Liver (tissue), 9 donors: ENCODE data around the gene GHR. TPM values are rescaled to one million over a fixed set of nuclear protein-coding genes. Genes with fewer than 3 reads are reported as not detected.

ENCODE experiments used
- DNase-seq: peaks from one replicate; pipeline ENCODE4 v3.0.0-alpha.2; 2017; ENCODE audit warnings: low spot score
- H3K27ac ChIP-seq, 2 donors: one replicate each; pipeline ENCODE4 v1.7.0; 2013; ENCODE audit warnings: inconsistent platforms in 2 of 2, low read length in 2 of 2, control low read depth in 1 of 2, low read depth in 1 of 2, mild to moderate bottlenecking in 1 of 2
- H3K27me3 ChIP-seq, 4 donors: one replicate each; pipeline versions ENCODE4 v1.6.1 to v1.7.0; 2013; ENCODE audit warnings: low read length in 3 of 4, inconsistent platforms in 1 of 4, mild to moderate bottlenecking in 1 of 4, moderate library complexity in 1 of 4; ENCODE audit not compliant: control insufficient read depth in 4 of 4, insufficient read depth in 4 of 4
- H3K36me3 ChIP-seq, 4 donors: one replicate each; pipeline versions ENCODE4 v1.6.1 to v1.7.0; 2013; ENCODE audit warnings: low read length in 3 of 4, mild to moderate bottlenecking in 3 of 4, low read depth in 1 of 4, moderate library complexity in 1 of 4; ENCODE audit not compliant: control insufficient read depth in 4 of 4, insufficient read depth in 3 of 4
- H3K4me1 ChIP-seq, 4 donors: one replicate each; pipeline versions ENCODE4 v1.6.1 to v1.7.0; 2013; ENCODE audit warnings: low read length in 3 of 4, mild to moderate bottlenecking in 3 of 4, moderate library complexity in 1 of 4; ENCODE audit not compliant: control insufficient read depth in 4 of 4, insufficient read depth in 4 of 4
- H3K4me3 ChIP-seq, 3 donors: one replicate each; pipeline versions ENCODE4 v1.6.1 to v1.7.0; 2013; ENCODE audit warnings: low read length in 3 of 3, control low read depth in 1 of 3, low read depth in 1 of 3, mild to moderate bottlenecking in 1 of 3
- H3K9ac ChIP-seq, 2 donors: one replicate each; pipeline ENCODE4 v1.7.0; 2013; ENCODE audit warnings: low read length in 2 of 2, mild to moderate bottlenecking in 2 of 2, moderate library complexity in 2 of 2, control low read depth in 1 of 2, low read depth in 1 of 2
- H3K9me3 ChIP-seq, 4 donors: one replicate each; pipeline versions ENCODE4 v1.6.1 to v1.7.0; 2013; ENCODE audit warnings: low read length in 3 of 4; ENCODE audit not compliant: control insufficient read depth in 4 of 4
- CTCF ChIP-seq: fragments of 150-350 bp; IDR thresholded peaks from 2 replicates; pipeline ENCODE4 v1.5.1; 2017; ENCODE audit warnings: improper control_type of control experiment, low read depth, low read length; ENCODE audit not compliant: missing input control
- EGR1 ChIP-seq, 2 donors: IDR thresholded peaks; 2 replicates each; pipeline ENCODE4 v1.6.1; 2016 to 2018; ENCODE audit warnings: antibody characterized with exemption in 2 of 2, low read depth in 2 of 2
- FOXA1 ChIP-seq: IDR thresholded peaks from 2 replicates; pipeline ENCODE4 v1.6.1; 2016; ENCODE audit warnings: antibody characterized with exemption
- FOXA2 ChIP-seq: IDR thresholded peaks from 2 replicates; pipeline ENCODE4 v1.6.1; 2016; ENCODE audit warnings: antibody characterized with exemption
- GABPA ChIP-seq, 2 donors: IDR thresholded peaks in 1 of 2; conservative IDR thresholded peaks in 1 of 2; 2 replicates each; pipeline ENCODE4 v1.6.1; 2016; ENCODE audit warnings: antibody characterized with exemption in 2 of 2, mild to moderate bottlenecking in 1 of 2, moderate library complexity in 1 of 2
- HNF4A ChIP-seq, 2 donors: conservative IDR thresholded peaks; 2 replicates each; pipeline ENCODE4 v1.6.1; 2016; ENCODE audit warnings: antibody characterized with exemption in 2 of 2, mild to moderate bottlenecking in 2 of 2
- HNF4G ChIP-seq: IDR thresholded peaks from 2 replicates; pipeline ENCODE4 v1.6.1; 2016; ENCODE audit warnings: antibody characterized with exemption
- JUND ChIP-seq, 2 donors: IDR thresholded peaks; 2 replicates each; pipeline ENCODE4 v1.6.1; 2016; ENCODE audit warnings: antibody characterized with exemption in 2 of 2
- NR2F2 ChIP-seq: IDR thresholded peaks from 2 replicates; pipeline ENCODE4 v1.6.1; 2016; ENCODE audit warnings: antibody characterized with exemption
- RXRA ChIP-seq, 2 donors: IDR thresholded peaks; 2 replicates each; pipeline ENCODE4 v1.6.1; 2017 to 2018; ENCODE audit warnings: antibody characterized with exemption in 2 of 2, mild to moderate bottlenecking in 1 of 2
- TAF1 ChIP-seq: conservative IDR thresholded peaks from 2 replicates; pipeline ENCODE4 v1.6.1; 2016; ENCODE audit warnings: antibody characterized with exemption, mild to moderate bottlenecking
- WGBS: extraction: QIAGEN DNeasy Blood & Tissue Kit; methylation state at CpG from one replicate; pipeline ENCODE4 v1.1.7; 2013; 5-methylcytosine and 5-hydroxymethylcytosine counted together
- polyA plus RNA-seq, 2 donors: library from polyadenylated mRNA; stranded (reverse) in 1 of 2; unstranded in 1 of 2; fragments of 200-250 nt in 1 of 2; fragments of >200 nt in 1 of 2; fragmentation: Nextera tagmentation in 1 of 2; extraction: Ambion mirVana in 1 of 2; gene quantifications; one replicate each; pipeline versions ENCODE4 v1.2.1 to v1.2.3, GENCODE V29; 2013 to 2015
- total RNA-seq, 2 donors: library from RNA; depleted of rRNA; stranded (reverse); fragments of >200 nt; gene quantifications; one replicate each; pipeline ENCODE4 v1.2.3, GENCODE V29; 2014
- TF ChIP-seq, protein P1 (sequence below): IDR thresholded peaks from 2 replicates; pipeline ENCODE4 v1.6.1; 2016; ENCODE audit warnings: antibody characterized with exemption
- TF ChIP-seq, protein P2 (sequence below): IDR thresholded peaks from 2 replicates; pipeline ENCODE4 v1.6.1; 2016; ENCODE audit warnings: antibody characterized with exemption, mild to moderate bottlenecking
- donor health status: healthy.
- donor health status: healthy.
- donor health status: healthy.
- donor health status: healthy.
- donor health status: healthy.

The GHR gene
- total and polyA plus RNA-seq, 4 donors: 6.6 to 104 (median 20.9) TPM

- Histone ChIP-seq H3K9ac (no peak overlapping the region), H3K9me3 (no peaks in the 10 kb centered on the region), H3K27ac (no peak overlapping the region), H3K27me3 (no peaks in the 10 kb centered on the region), H3K4me1 (no peaks in the 10 kb centered on the region), H3K4me3 (no peak overlapping the region), H3K36me3 (no peaks in the 10 kb centered on the region)
- no peak for DNase-seq
- 79% methylated on average over 5 of the region's 5 CpGs for WGBS
- no peak for TF ChIP-seq GABPA (IDR thresholded peaks at IDR 0.05 in 1 of 2, conservative IDR thresholded peaks at IDR 0.05 in 1 of 2)
Observed at GRCh38 chr5:42751044-42751443, 327.8 kb downstream of the GHR start.

- 94% methylated on average over 3 of the region's 3 CpGs for WGBS
- Histone ChIP-seq H3K9me3 (no peaks in the 10 kb centered on the region), H3K4me3 (no peak overlapping the region), H3K27ac (no peak overlapping the region), H3K27me3 (peaks cover 0 to 5% (median under 1%) of the 10 kb centered on the region in 4 donors), H3K4me1 (peaks cover 0 to 4% (median 2%) of the 10 kb centered on the region in 4 donors), H3K36me3 (no peaks in the 10 kb centered on the region), H3K9ac (no peak overlapping the region)
- no peak for DNase-seq
- TF ChIP-seq FOXA2: no peak
- no peak for TF ChIP-seq FOXA1
- no peak for TF ChIP-seq HNF4A (conservative IDR thresholded peaks at IDR 0.05)
- TF ChIP-seq, protein P1, sequence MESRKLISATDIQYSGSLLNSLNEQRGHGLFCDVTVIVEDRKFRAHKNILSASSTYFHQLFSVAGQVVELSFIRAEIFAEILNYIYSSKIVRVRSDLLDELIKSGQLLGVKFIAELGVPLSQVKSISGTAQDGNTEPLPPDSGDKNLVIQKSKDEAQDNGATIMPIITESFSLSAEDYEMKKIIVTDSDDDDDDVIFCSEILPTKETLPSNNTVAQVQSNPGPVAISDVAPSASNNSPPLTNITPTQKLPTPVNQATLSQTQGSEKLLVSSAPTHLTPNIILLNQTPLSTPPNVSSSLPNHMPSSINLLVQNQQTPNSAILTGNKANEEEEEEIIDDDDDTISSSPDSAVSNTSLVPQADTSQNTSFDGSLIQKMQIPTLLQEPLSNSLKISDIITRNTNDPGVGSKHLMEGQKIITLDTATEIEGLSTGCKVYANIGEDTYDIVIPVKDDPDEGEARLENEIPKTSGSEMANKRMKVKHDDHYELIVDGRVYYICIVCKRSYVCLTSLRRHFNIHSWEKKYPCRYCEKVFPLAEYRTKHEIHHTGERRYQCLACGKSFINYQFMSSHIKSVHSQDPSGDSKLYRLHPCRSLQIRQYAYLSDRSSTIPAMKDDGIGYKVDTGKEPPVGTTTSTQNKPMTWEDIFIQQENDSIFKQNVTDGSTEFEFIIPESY: no peak
- TF ChIP-seq RXRA (IDR thresholded peaks at IDR 0.05): no peak
- no peak for TF ChIP-seq EGR1 (IDR thresholded peaks at IDR 0.05; ENCODE audit: low read depth in 2 of 2)
- TF ChIP-seq, protein P2, sequence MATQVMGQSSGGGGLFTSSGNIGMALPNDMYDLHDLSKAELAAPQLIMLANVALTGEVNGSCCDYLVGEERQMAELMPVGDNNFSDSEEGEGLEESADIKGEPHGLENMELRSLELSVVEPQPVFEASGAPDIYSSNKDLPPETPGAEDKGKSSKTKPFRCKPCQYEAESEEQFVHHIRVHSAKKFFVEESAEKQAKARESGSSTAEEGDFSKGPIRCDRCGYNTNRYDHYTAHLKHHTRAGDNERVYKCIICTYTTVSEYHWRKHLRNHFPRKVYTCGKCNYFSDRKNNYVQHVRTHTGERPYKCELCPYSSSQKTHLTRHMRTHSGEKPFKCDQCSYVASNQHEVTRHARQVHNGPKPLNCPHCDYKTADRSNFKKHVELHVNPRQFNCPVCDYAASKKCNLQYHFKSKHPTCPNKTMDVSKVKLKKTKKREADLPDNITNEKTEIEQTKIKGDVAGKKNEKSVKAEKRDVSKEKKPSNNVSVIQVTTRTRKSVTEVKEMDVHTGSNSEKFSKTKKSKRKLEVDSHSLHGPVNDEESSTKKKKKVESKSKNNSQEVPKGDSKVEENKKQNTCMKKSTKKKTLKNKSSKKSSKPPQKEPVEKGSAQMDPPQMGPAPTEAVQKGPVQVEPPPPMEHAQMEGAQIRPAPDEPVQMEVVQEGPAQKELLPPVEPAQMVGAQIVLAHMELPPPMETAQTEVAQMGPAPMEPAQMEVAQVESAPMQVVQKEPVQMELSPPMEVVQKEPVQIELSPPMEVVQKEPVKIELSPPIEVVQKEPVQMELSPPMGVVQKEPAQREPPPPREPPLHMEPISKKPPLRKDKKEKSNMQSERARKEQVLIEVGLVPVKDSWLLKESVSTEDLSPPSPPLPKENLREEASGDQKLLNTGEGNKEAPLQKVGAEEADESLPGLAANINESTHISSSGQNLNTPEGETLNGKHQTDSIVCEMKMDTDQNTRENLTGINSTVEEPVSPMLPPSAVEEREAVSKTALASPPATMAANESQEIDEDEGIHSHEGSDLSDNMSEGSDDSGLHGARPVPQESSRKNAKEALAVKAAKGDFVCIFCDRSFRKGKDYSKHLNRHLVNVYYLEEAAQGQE: no peak
- no peak for TF ChIP-seq TAF1
- no peak for TF ChIP-seq HNF4G
- no peak for TF ChIP-seq CTCF
- no peak for TF ChIP-seq NR2F2
- no peak for TF ChIP-seq JUND (IDR thresholded peaks at IDR 0.05)
- no peak for TF ChIP-seq GABPA (IDR thresholded peaks at IDR 0.05 in 1 of 2, conservative IDR thresholded peaks at IDR 0.05 in 1 of 2)
Observed at GRCh38 chr5:42753099-42753498, 329.9 kb downstream of the GHR start.
